ENCODE measurements around the gene DPP9. TPM values are rescaled to one million over a fixed set of nuclear protein-coding genes. Genes with fewer than 3 reads are reported as not detected.

The DPP9 gene
- total and polyA plus RNA-seq, 2 of the 8 experiments (the other 6 are each of a cell fraction or from before 2014, with no cell fraction given), result 11.6 to 40.7 TPM

DNA sequence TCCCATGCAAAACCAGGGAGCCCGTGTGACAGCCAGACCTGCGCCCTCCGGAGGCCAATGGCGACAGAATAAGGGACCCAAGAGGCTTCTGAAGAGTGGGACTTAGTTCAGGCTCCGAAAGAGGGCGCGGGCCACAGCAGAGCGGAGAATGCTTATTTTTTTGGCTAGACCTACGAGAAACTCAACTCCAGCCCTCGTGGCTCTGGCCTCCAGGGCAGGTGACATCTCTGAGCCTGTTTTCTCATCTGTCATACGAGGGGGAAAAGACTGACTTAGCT is 23.0 kb downstream of the DPP9 start:
- Histone ChIP-seq H4K20me1 (replicated peaks in 1 of 2; ENCODE audit: control insufficient read depth in 1 of 2, insufficient read depth in 2 of 2, low read length in 2 of 2) (peaks cover 0 to 8% of the 10 kb centered on the region in 2 experiments), H3K27ac (ENCODE audit: low read depth, low read length) (no peak overlapping the region), H2BK5ac (ENCODE audit: low read depth, low read length) (no peak overlapping the region), H3K56ac (replicated peaks; ENCODE audit: insufficient read length, low read depth, low read length) (no peak overlapping the region), H3K9ac (replicated peaks in 1 of 4; ENCODE audit: extremely low read depth in 1 of 4, low read depth in 3 of 4, low read length in 3 of 4) (no peak overlapping the region), H2BK20ac (ENCODE audit: low read length) (no peak overlapping the region), H3K4ac (replicated peaks; ENCODE audit: insufficient read length, low read depth, low read length) (no peak overlapping the region), H3K79me2 (ENCODE audit: control insufficient read depth in 1 of 2, insufficient read depth in 2 of 2, low read length in 2 of 2) (no peaks in the 10 kb centered on the region), H3K4me2 (ENCODE audit: insufficient read depth in 1 of 2, low read depth in 2 of 2, low read length in 2 of 2) (no peak overlapping the region), H4K8ac (ENCODE audit: extremely low read depth, insufficient read depth, low read length) (no peak overlapping the region), H3K79me1 (ENCODE audit: low read depth, low read length) (no peaks in the 10 kb centered on the region), H2BK120ac (replicated peaks; ENCODE audit: low read depth, low read length) (no peak overlapping the region), H2BK15ac (ENCODE audit: low read length) (no peak overlapping the region), H3K4me1 (replicated peaks in 1 of 4; ENCODE audit: control insufficient read depth in 3 of 4, insufficient read depth in 4 of 4, low read length in 3 of 4) (no peaks in the 10 kb centered on the region), H3K23me2 (ENCODE audit: low read depth, low read length) (no peaks in the 10 kb centered on the region), H2AFZ (ENCODE audit: low read length) (no peak overlapping the region), H4K5ac (ENCODE audit: insufficient read length, low read depth, low read length) (no peak overlapping the region), H3K23ac (ENCODE audit: insufficient read length) (no peak overlapping the region), H3K18ac (ENCODE audit: extremely low read depth, low read length) (no peak overlapping the region), H4K91ac (replicated peaks; ENCODE audit: insufficient read length, low read length) (no peak overlapping the region), H2AK5ac (ENCODE audit: low read depth, low read length) (no peak overlapping the region), H3K27me3 (replicated peaks in 1 of 4; ENCODE audit: control insufficient read depth in 3 of 4, extremely low read depth in 1 of 4, insufficient read depth in 3 of 4, low read length in 3 of 4) (no peaks in the 10 kb centered on the region), H3K14ac (ENCODE audit: insufficient read length) (no peak overlapping the region), H3K4me3 (ENCODE audit: extremely low read depth in 1 of 4, insufficient read depth in 2 of 4, low read depth in 3 of 4, low read length in 4 of 4) (no peak overlapping the region), H2BK12ac (ENCODE audit: low read depth, low read length) (no peak overlapping the region), H3K9me3 (ENCODE audit: insufficient read depth in 2 of 2, low read depth in 1 of 2, low read length in 1 of 2) (no peaks in the 10 kb centered on the region), H3K36me3 (ENCODE audit: control insufficient read depth in 2 of 4, insufficient read depth in 4 of 4, low read length in 3 of 4) (peaks cover 7 to 46% (median 19%) of the 10 kb centered on the region in 4 experiments)
- TF ChIP-seq SIN3A (conservative IDR thresholded peaks at IDR 0.05 in 1 of 2, IDR thresholded peaks at IDR 0.05 in 1 of 2; ENCODE audit: low read depth in 1 of 2, low read length in 2 of 2) (0 out of 4 replicates have a peak, but pooled peaks of 1 of the 2 experiments have one; percentile 39), PHF8 (conservative IDR thresholded peaks at IDR 0.05; ENCODE audit: low read depth, low read length) (no peak)
- TF ChIP-seq, protein P1, sequence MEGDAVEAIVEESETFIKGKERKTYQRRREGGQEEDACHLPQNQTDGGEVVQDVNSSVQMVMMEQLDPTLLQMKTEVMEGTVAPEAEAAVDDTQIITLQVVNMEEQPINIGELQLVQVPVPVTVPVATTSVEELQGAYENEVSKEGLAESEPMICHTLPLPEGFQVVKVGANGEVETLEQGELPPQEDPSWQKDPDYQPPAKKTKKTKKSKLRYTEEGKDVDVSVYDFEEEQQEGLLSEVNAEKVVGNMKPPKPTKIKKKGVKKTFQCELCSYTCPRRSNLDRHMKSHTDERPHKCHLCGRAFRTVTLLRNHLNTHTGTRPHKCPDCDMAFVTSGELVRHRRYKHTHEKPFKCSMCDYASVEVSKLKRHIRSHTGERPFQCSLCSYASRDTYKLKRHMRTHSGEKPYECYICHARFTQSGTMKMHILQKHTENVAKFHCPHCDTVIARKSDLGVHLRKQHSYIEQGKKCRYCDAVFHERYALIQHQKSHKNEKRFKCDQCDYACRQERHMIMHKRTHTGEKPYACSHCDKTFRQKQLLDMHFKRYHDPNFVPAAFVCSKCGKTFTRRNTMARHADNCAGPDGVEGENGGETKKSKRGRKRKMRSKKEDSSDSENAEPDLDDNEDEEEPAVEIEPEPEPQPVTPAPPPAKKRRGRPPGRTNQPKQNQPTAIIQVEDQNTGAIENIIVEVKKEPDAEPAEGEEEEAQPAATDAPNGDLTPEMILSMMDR (IDR thresholded peaks at IDR 0.05; ENCODE audit: control extremely low read depth in 1 of 3, insufficient read depth in 1 of 3, low read depth in 1 of 3, low read length in 3 of 3), result peak in 2 of 3 experiments; percentile 21 to 25; a peak in 2 of 4 replicates
- FAIRE-seq (no peak), DNase-seq (ENCODE audit: low read depth in 1 of 2, low spot score in 2 of 2) (peak in 1 of 2 experiments; percentile 49)
- 91% methylated on average over 11 of the region's 11 CpGs; no CpG with 5 or more reads in 1 of the 2 experiments for WGBS, 2 experiments (ENCODE audit: extremely low coverage in 1 of 2, insufficient coverage in 1 of 2, insufficient read length in 1 of 2, insufficient replicate concordance in 2 of 2, low coverage in 1 of 2, low lambda C conversion rate in 2 of 2, missing lambda C conversion rate in 1 of 2)
- CTCF ChIA-PET (ENCODE audit: partially characterized antibody), result interaction anchor here (0.9 to 1.5 kb wide), 4 partner anchors 16 to 175 kb away, joined by 3 to 6 read pairs (median 3); no protein-coding TSS in a partner anchor
- POLR2A ChIA-PET (ENCODE audit: partially characterized antibody), result interaction anchor here (1.8 kb wide), 1 partner anchor 8 kb away, joined by 5 read pairs; no protein-coding TSS in a partner anchor
